ENCODE data around the gene RNF157. TPM values are rescaled to one million over a fixed set of nuclear protein-coding genes. Genes with fewer than 3 reads are reported as not detected.

The RNF157 gene
- total and polyA plus RNA-seq, 10 of the 15 experiments (the other 5 are each of a cell fraction or from before 2014, with no cell fraction given) = 1.4 to 15.9 (median 9.6) TPM

DNA sequence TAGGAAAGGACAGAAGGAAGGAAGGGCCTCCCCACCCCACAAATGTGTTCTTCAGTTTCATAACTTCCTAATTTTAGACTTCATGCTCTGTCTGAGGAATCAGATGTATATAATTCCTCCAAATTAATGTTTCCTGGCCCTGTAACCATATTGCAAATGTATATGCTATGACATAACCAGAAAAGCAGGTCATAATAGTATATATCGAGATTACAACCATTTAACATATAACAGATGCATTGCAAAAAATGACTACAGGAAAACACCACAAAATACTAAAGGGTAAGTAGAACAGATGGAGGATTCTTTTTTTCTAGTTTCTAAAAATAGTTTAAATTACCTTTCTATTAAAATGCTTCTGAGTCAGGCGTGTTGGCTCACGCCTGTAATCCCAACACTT lies 133.6 kb downstream of the RNF157 start:
- DNase-seq (ENCODE audit: low read depth, low spot score) (no peak), FAIRE-seq (no peak), ATAC-seq (no peak)
- Histone ChIP-seq H3K79me2 (ENCODE audit: control insufficient read depth, insufficient read depth, low read length) (peaks cover 14% of the 10 kb centered on the region), H3K27ac (ENCODE audit: control insufficient read depth, insufficient read depth) (no peak overlapping the region), H3K4me3 (no peak overlapping the region), H3K9ac (ENCODE audit: control insufficient read depth, insufficient read depth, low read length) (no peak overlapping the region), H2AFZ (ENCODE audit: control insufficient read depth, low read depth, low read length) (no peak overlapping the region; the same call in 1 of the 2 replicates), H3K9me3 (replicated peaks; ENCODE audit: control insufficient read depth, insufficient read depth, low read length) (no peaks in the 10 kb centered on the region; the same call in 2 of the 3 replicates), H3K36me3 (ENCODE audit: control insufficient read depth in 2 of 2, insufficient read depth in 2 of 2, low read length in 1 of 2) (peaks cover 0 to 3% of the 10 kb centered on the region in 2 experiments; a peak in 1 of 4 replicates), H3K4me1 (ENCODE audit: control insufficient read depth, insufficient read depth, low read length) (peaks cover 6% of the 10 kb centered on the region), H3K27me3 (replicated peaks in 1 of 2; ENCODE audit: control insufficient read depth in 2 of 2, insufficient read depth in 2 of 2, low read length in 1 of 2) (no peaks in the 10 kb centered on the region), H4K20me1 (ENCODE audit: control insufficient read depth, insufficient read depth) (no peaks in the 10 kb centered on the region), H3K4me2 (ENCODE audit: control insufficient read depth, insufficient read depth) (no peak overlapping the region)
- in situ Hi-C loops (cut with MboI) (no loop called here), intact Hi-C loops (cut with micrococcal nuclease; ENCODE audit: unreplicated experiment) (loop anchor here (2.0 kb wide), 1 partner anchor 92 kb away; no protein-coding TSS in a partner anchor)
- WGBS (ENCODE audit: insufficient coverage, insufficient replicate concordance, low lambda C conversion rate, missing lambda C conversion rate) = 66% methylated on average over 3 of the region's 3 CpGs
- ChIA-PET RAD21 (ENCODE audit: unreplicated experiment) (no interaction called here), CTCF (interaction anchor here (0.5 to 7.6 kb wide), 9 partner anchors 11 to 549 kb away, joined by 3 to 40 read pairs (median 4); partner anchors contain the start of genes ACOX1 and TEN1), SMC1A (ENCODE audit: uncharacterized antibody, unreplicated experiment) (interaction anchor here (0.7 to 1.8 kb wide), 4 partner anchors 87 to 198 kb away, joined by 3 to 7 read pairs (median 3); no protein-coding TSS in a partner anchor), POLR2A (no interaction called here)
- TF ChIP-seq CBX3 (IDR thresholded peaks at IDR 0.05; ENCODE audit: borderline replicate concordance, low read depth) (no peak), MEF2A (IDR thresholded peaks at IDR 0.05; ENCODE audit: insufficient read depth, low read depth, low read length) (no peak), STAT3 (IDR thresholded peaks at IDR 0.05; ENCODE audit: low read depth, low read length) (no peak), ZNF24 (IDR thresholded peaks at IDR 0.05) (no peak), TARDBP (IDR thresholded peaks at IDR 0.05; ENCODE audit: borderline replicate concordance) (no peak), BCL11A (IDR thresholded peaks at IDR 0.05; ENCODE audit: low read depth, low read length) (no peak), ESRRA (IDR thresholded peaks at IDR 0.05; ENCODE audit: low read length) (no peak), MYB (IDR thresholded peaks at IDR 0.05; ENCODE audit: borderline replicate concordance, low read depth, low read length) (no peak), RFX5 (IDR thresholded peaks at IDR 0.05; ENCODE audit: low read depth, low read length) (no peak), ZNF207 (IDR thresholded peaks at IDR 0.05; ENCODE audit: borderline replicate concordance) (no peak), NR2C1 (IDR thresholded peaks at IDR 0.05) (no peak), SMAD1 (IDR thresholded peaks at IDR 0.05; ENCODE audit: low read depth, partially characterized antibody) (no peak), EED (IDR thresholded peaks at IDR 0.05; ENCODE audit: low read depth) (no peak), ZZZ3 (IDR thresholded peaks at IDR 0.05; ENCODE audit: control insufficient read depth, insufficient read length, low read depth) (no peak), IRF4 (IDR thresholded peaks at IDR 0.05; ENCODE audit: low read depth, low read length) (no peak)
- TF ChIP-seq, protein P1, sequence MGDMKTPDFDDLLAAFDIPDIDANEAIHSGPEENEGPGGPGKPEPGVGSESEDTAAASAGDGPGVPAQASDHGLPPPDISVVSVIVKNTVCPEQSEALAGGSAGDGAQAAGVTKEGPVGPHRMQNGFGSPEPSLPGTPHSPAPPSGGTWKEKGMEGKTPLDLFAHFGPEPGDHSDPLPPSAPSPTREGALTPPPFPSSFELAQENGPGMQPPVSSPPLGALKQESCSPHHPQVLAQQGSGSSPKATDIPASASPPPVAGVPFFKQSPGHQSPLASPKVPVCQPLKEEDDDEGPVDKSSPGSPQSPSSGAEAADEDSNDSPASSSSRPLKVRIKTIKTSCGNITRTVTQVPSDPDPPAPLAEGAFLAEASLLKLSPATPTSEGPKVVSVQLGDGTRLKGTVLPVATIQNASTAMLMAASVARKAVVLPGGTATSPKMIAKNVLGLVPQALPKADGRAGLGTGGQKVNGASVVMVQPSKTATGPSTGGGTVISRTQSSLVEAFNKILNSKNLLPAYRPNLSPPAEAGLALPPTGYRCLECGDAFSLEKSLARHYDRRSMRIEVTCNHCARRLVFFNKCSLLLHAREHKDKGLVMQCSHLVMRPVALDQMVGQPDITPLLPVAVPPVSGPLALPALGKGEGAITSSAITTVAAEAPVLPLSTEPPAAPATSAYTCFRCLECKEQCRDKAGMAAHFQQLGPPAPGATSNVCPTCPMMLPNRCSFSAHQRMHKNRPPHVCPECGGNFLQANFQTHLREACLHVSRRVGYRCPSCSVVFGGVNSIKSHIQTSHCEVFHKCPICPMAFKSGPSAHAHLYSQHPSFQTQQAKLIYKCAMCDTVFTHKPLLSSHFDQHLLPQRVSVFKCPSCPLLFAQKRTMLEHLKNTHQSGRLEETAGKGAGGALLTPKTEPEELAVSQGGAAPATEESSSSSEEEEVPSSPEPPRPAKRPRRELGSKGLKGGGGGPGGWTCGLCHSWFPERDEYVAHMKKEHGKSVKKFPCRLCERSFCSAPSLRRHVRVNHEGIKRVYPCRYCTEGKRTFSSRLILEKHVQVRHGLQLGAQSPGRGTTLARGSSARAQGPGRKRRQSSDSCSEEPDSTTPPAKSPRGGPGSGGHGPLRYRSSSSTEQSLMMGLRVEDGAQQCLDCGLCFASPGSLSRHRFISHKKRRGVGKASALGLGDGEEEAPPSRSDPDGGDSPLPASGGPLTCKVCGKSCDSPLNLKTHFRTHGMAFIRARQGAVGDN (IDR thresholded peaks at IDR 0.05) = no peak
- TF ChIP-seq, protein P2, sequence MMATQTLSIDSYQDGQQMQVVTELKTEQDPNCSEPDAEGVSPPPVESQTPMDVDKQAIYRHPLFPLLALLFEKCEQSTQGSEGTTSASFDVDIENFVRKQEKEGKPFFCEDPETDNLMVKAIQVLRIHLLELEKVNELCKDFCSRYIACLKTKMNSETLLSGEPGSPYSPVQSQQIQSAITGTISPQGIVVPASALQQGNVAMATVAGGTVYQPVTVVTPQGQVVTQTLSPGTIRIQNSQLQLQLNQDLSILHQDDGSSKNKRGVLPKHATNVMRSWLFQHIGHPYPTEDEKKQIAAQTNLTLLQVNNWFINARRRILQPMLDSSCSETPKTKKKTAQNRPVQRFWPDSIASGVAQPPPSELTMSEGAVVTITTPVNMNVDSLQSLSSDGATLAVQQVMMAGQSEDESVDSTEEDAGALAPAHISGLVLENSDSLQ (IDR thresholded peaks at IDR 0.05) = no peak
- no TSS peak for BruUV-seq (replicated peaks)

All from GM12878 (cell line).